CD4-positive, alpha-beta T cell treated with Interleukin-1 beta for 1 hour (primary cell): ENCODE results near the gene IL17RA.
"Not testable (repeated sequence)": the region's sequence is repeated elsewhere in the genome, so short reads cannot be mapped to it uniquely, and the experiment has no call there.

Experiments
- DNase-seq, 2 donors: peaks; one replicate each; pipeline ENCODE4 v3.0.0-alpha.2; 2020 to 2022

IL17RA gene

GRCh38 chr22:17121233-17122195 lies 36.7 kb downstream of the IL17RA start, which contains the start of gene TMEM121B:
TMEM121B (minus strand) TSS chr22:17121360; CDS start chr22:17121127, 233 bp downstream.
- peak in 1 of 2 donors; percentile 47 for DNase-seq

- DNase-seq, result no peak
These were observed 45.4 kb downstream of the IL17RA start for GRCh38 chr22:17130199-17130598.

GRCh38 chr22:17131686-17132085 lies 46.9 kb downstream of the IL17RA start:
- no peak for DNase-seq

GRCh38 chr22:17132112-17132511 lies 47.3 kb downstream of the IL17RA start:
- no peak for DNase-seq

GRCh38 chr22:17133137-17133536 lies 48.3 kb downstream of the IL17RA start:
- no peak for DNase-seq

GRCh38 chr22:17135153-17135760 lies 50.5 kb downstream of the IL17RA start:
- DNase-seq, result no peak

GRCh38 chr22:17137170-17137569 lies 52.4 kb downstream of the IL17RA start:
- no peak for DNase-seq

- DNase-seq, result no peak
These were observed 53.1 kb downstream of the IL17RA start for GRCh38 chr22:17137861-17138425.

GRCh38 chr22:17138513-17138912 lies 53.7 kb downstream of the IL17RA start:
- DNase-seq, result no peak

GRCh38 chr22:17140022-17140421 lies 55.2 kb downstream of the IL17RA start:
- no peak for DNase-seq

GRCh38 chr22:17140826-17141766 lies 56.3 kb downstream of the IL17RA start:
- no peak for DNase-seq

GRCh38 chr22:17143101-17143500 lies 58.3 kb downstream of the IL17RA start:
- DNase-seq, result no peak

GRCh38 chr22:17143826-17144225 lies 59.0 kb downstream of the IL17RA start:
- DNase-seq, result no peak

GRCh38 chr22:17145021-17145680 lies 60.4 kb downstream of the IL17RA start:
- DNase-seq, result no peak

GRCh38 chr22:17147458-17147857 lies 62.7 kb downstream of the IL17RA start:
- DNase-seq, result not testable (repeated sequence)

GRCh38 chr22:17149076-17149815 lies 64.4 kb downstream of the IL17RA start:
- no peak for DNase-seq

GRCh38 chr22:17152340-17152739 lies 67.5 kb downstream of the IL17RA start:
- DNase-seq, result no peak

GRCh38 chr22:17152971-17153370 lies 68.2 kb downstream of the IL17RA start:
- DNase-seq, result no peak

- no peak for DNase-seq
These were observed 71.1 kb downstream of the IL17RA start for GRCh38 chr22:17155941-17156340.

GRCh38 chr22:17157714-17158113 lies 72.9 kb downstream of the IL17RA start:
- DNase-seq, result no peak

GRCh38 chr22:17158176-17158567 lies 73.4 kb downstream of the IL17RA start:
- DNase-seq, result no peak
